HG02623 (cell line): ENCODE measurements around the gene SGCD.

Source experiments
- ATAC-seq: cut with Tn5 transposase; IDR thresholded peaks from one replicate; pipeline ENCODE4 v1.9.1; 2021; ENCODE audit warnings: moderate library complexity; ENCODE audit not compliant: unreplicated experiment

The SGCD gene

DNA sequence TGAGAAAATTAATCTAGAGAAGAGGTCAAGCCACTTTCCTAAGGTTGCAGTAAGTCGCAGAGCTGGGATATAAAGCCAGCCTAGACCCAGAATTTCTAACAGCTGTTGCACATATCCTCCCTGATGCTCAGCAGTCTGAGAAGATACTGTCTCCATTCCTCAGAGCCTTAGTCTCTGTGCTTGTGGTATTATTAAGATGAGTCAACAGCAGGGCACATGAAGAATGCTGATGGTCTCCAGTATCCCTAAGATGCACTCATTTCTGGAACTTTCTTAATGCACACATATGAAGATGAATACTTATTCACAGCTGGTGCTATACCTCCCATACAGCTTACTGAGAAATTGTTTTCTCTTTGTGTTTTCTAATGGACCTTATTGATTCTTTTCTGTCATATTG lies 32.5 kb downstream of the SGCD start:
- ATAC-seq = no peak

DNA sequence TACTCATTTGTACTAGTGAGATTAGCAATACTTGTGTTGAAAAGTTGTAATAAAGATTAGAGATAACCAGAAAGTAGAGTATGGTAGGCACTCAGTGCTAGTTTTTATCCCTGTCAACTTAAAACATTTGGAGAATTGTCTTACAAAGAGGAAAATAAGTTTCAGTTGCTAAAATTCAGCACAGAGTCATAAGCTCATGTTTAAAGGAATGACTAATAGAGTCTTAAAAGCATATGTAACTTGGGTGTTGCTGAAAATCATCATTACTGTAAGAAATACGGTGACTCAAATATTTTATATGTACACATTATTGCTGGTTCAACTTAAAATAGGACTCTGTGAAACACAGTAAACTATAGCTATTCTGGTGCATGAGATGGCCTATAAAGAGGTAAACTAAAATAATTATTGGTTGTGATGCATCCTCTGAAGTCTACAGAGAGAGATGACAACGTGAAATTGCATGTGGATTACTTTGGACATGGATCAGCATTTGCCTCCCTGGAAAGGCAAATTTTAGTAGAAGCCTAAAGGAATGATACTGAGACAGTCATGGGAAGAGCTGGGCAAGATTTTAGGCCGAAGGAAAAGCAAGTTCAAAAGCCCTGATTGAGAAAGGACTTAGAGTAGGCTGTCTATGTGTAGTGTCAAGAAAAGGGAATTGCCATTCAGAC lies 34.6 kb downstream of the SGCD start:
- ATAC-seq = no peak

DNA sequence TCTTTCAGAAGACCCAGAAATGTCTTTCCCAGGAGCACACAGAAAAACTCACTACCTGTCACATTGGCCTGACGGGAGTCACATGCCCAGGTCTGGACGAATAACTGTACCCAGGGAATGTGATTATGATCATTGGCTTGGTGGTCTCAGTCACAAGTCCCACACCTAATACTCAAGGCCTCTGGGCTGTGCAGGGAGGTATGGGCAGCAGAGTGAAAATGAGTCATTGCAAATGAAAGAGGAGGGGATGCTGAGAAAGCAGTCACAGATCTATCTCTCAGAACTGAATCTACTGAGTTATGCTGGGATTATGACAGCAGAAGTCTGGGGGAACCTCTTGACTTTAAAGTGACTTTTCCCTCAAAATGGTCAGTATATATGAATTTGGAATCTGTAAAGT lies 36.9 kb downstream of the SGCD start:
- no peak for ATAC-seq

GRCh38 chr5:156366521-156366920 lies 39.6 kb downstream of the SGCD start:
- ATAC-seq = no peak

DNA sequence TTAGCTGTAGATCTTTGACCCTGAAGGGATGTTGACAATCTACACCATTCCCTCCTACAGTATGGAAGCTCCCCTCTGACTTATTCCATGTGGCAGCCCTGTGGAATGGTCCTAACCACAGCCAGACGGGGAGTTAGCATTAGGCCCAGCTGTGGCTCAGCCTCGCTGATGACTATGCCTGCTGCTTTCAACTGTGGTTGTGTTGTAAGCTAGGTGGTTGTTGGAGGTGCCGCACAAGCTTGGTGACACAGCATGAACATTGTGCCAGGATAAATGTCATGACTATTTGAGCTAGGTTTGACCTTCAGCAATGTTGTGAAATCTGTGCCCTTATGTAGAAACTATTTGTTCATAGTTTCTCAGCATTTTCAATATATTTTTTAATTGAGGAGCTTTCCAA lies 40.6 kb downstream of the SGCD start:
- ATAC-seq = no peak

- peak; percentile 69 for ATAC-seq
Measured at GRCh38 chr5:156375895-156376495, 49.0 kb downstream of the SGCD start.

GRCh38 chr5:156376751-156377150 lies 49.8 kb downstream of the SGCD start:
- ATAC-seq = no peak

DNA sequence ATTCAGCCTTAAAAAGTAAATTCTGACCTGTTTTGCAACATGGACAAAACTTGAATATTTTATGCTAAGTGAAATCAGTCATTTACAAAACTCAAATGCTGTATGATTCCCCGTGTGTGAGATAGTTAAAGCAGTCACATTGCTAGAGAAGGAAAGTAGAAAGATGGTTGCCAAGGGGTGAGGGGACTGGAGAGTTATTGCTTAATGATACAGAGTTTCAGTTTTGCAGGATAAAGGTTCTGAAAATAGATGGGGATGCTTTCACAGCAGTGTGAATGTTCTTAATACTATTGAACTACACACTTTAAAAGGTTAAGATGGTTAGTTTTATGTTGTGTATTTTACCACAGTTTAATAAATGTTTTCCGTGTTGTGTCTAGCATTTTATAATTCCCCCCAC lies 51.2 kb downstream of the SGCD start:
- ATAC-seq = peak; percentile 35

GRCh38 chr5:156379206-156379605 lies 52.2 kb downstream of the SGCD start:
- no peak for ATAC-seq

DNA sequence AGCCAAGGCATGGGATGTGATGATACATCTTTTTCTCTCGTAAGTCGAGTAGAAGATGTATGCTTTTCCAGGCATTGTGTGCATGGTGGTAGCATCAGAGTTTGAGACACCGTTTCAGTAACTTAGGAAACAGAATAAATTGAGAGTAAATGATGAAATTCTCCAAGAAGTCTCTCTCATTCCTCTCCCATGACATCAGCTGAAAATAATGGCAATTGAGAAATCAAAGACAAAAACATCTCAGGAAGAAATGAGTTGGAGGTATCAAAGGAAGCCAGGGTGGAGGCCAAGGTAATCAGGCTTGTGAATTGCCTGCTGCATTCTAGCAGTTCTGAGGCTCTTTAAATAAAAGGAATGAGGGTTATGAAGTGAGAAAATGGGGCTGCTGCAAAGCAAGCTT lies 53.9 kb downstream of the SGCD start:
- ATAC-seq = no peak

GRCh38 chr5:156383510-156384265 lies 56.7 kb downstream of the SGCD start:
- no peak for ATAC-seq

GRCh38 chr5:156385416-156385815 lies 58.5 kb downstream of the SGCD start:
- ATAC-seq = no peak

DNA sequence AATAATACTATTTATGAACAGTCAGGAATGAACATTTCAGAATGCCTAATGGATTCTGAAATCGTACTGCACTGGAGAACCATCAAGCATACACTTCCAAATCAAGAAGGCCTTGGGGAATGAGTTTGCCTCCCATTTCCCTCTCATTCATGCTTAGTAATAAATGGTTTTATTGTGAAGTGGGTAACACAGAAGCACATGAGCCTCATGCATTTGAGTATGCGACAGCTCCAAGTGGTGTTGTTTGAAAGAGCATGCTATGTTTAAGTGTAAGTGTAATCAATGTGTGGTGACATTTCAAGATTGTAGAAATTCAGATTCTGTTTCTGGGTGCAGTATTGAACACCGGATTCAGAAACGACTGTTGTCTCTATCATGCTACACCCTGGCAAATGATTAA lies 60.0 kb downstream of the SGCD start:
- no peak for ATAC-seq

- no peak for ATAC-seq
Measured at GRCh38 chr5:156387391-156387790, 60.4 kb downstream of the SGCD start.

GRCh38 chr5:156388233-156388632 lies 61.3 kb downstream of the SGCD start:
- ATAC-seq = no peak

DNA sequence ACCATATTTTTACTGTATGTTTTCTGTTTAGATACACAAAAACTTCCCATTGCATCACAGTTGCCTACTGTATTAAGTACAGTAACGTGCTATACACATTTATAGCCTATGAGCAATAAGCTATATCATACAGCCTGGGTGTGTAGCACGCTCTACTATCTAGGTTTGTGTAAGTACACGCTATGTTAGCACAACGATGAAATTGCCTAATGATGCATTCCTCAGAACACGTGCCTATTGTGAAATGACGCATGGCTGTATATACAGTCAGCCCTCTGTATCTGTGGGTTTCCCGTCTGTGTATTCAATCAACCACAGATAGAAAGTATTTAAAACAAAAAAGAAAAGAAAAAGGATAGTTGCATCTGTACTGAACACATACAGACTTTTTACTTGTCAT lies 64.2 kb downstream of the SGCD start:
- no peak for ATAC-seq

- no peak for ATAC-seq
Measured at GRCh38 chr5:156393980-156394379, 67.0 kb downstream of the SGCD start.

DNA sequence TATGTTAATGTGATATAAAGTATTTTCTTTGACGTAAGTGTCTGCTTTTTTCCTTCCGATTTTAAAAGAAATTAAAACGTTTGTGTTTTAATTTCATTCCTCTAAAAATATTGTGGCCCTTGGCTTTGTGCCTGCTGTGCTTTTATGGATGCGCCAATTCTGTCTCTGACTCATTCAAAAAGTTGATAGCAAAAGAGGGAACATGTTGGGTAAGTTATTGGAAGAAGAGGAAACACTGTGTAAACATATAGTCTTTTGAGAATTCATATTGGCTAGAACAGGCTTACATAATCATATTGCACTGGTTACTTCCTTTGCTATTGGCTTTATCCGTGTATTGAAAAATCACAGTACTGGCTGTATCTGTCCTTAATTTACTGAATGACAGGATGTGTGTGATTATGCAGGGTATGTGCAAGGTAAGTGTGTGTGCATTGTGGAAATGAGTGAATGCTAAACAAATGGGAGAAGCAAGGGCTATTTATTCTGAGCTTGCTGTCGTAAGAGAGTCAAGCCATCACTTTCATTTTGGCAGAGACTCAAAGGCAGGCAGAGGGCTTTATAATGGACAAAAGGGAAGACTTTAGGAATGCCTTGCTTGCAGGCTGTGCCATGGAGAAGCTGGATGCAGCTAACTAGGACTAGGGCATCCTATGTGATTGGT lies 67.8 kb downstream of the SGCD start:
- ATAC-seq = no peak

DNA sequence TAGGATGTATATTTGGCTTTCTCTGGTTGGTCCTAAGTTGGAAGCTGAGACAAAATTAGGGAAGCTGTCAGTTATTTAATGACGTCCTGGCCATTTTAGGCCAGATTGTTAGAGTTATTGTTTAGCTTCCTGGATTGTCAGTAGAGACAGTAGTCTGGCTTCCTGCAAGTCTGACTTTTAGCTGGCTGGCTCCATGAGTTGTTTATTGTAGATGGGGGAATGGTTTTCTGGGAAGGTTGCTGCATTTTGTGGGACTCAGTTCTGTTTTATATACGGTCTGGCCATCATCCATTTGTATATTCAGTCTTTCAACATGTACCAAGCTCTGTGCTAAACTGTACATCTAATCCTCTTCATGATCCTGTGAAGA lies 68.3 kb downstream of the SGCD start:
- no peak for ATAC-seq

- no peak for ATAC-seq
Measured at GRCh38 chr5:156396063-156396829, 69.3 kb downstream of the SGCD start.

DNA sequence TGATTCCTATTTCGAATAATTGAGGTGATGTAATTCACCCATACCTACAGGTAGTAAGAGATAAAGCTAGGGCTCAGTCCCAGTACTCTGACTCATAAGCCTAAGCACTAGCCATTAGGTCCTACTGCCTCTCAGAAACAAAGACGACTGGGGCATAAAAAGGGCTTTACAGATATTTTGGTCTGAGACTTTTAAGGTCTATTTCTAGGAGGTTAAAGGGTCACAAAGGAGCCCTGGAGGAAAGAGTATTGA lies 69.8 kb downstream of the SGCD start:
- no peak for ATAC-seq
